K562 (cell line): ENCODE results near the gene TECPR2. TPM values are rescaled to one million over a fixed set of nuclear protein-coding genes. Genes with fewer than 3 reads are reported as not detected.

Experiments used
- CAMTA2 ChIP-seq: fragments of 250-450 bp; sonication (Bioruptor Pico); conservative IDR thresholded peaks from 2 replicates; pipeline ENCODE4 v1.5.1; 2022
- CBX8 ChIP-seq: fragments of 200-600 bp; sonication (generic); IDR thresholded peaks from 2 replicates; pipeline ENCODE4 v1.6.1; 2012; ENCODE audit warnings: borderline replicate concordance, mixed run types, low read depth, mild to moderate bottlenecking, moderate library complexity, mixed read lengths, low read length, control low read depth, inconsistent platforms; ENCODE audit not compliant: poor library complexity, severe bottlenecking; ENCODE audit errors: extremely low read depth
- CXXC5 ChIP-seq: fragments of 250-450 bp; sonication (Bioruptor Pico); IDR thresholded peaks from 2 replicates; pipeline ENCODE4 v1.8.0; 2022; ENCODE audit warnings: inconsistent platforms, mild to moderate bottlenecking, moderate library complexity
- ETV1 ChIP-seq: fragments of 450-650 bp; conservative IDR thresholded peaks from 2 replicates; pipeline ENCODE4 v1.6.1; 2016; ENCODE audit warnings: missing genetic modification characterization, control low read depth, low read depth, missing compliant biosample characterization
- POLR2A ChIP-seq: fragments of 450-650 bp; conservative IDR thresholded peaks from 2 replicates; pipeline ENCODE4 v1.6.1; 2016
- PRMT5 ChIP-seq: sonication (generic); formaldehyde crosslinking; IDR thresholded peaks from 2 replicates; pipeline ENCODE4 v1.5.0; 2020; ENCODE audit warnings: missing genetic modification reagents
- PTBP1 ChIP-seq: fragments of 200-400 bp; formaldehyde crosslinking; IDR thresholded peaks from 2 replicates; pipeline ENCODE4 v1.6.1; 2017; ENCODE audit warnings: low read depth, low read length
- RBM39 ChIP-seq: fragments of 200-400 bp; formaldehyde crosslinking; optimal IDR thresholded peaks from 2 replicates; pipeline ENCODE3; 2018; ENCODE audit warnings: low read depth, low read length
- RERE ChIP-seq: sonication (generic); formaldehyde crosslinking; IDR thresholded peaks from 2 replicates; pipeline ENCODE4 v1.8.0; 2023; ENCODE audit warnings: missing genetic modification reagents, mild to moderate bottlenecking, borderline replicate concordance
- STAT6 ChIP-seq: sonication (generic); formaldehyde crosslinking; IDR thresholded peaks from 2 replicates; pipeline ENCODE4 v1.8.1; 2023; ENCODE audit warnings: mild to moderate bottlenecking, missing genetic modification reagents
- TGIF2 ChIP-seq: sonication (generic); formaldehyde crosslinking; IDR thresholded peaks from 2 replicates; pipeline ENCODE4 v1.8.1; 2022; ENCODE audit warnings: mild to moderate bottlenecking, missing genetic modification reagents, moderate library complexity
- U2AF2 ChIP-seq: fragments of 200-400 bp; formaldehyde crosslinking; optimal IDR thresholded peaks from 2 replicates; pipeline ENCODE3; 2017; ENCODE audit warnings: low read depth, mild to moderate bottlenecking, low read length
- ZBTB8A ChIP-seq: fragments of 450-650 bp; IDR thresholded peaks from 2 replicates; pipeline ENCODE4 v1.6.1; 2018; ENCODE audit warnings: mild to moderate bottlenecking, moderate library complexity; ENCODE audit not compliant: partially characterized antibody
- ZC3H11A ChIP-seq: IDR thresholded peaks from 2 replicates; pipeline ENCODE4 v1.6.1; 2012; ENCODE audit warnings: low read depth, low read length, improper control_type of control experiment
- ZFP91 ChIP-seq: sonication (generic); formaldehyde crosslinking; IDR thresholded peaks from 2 replicates; pipeline ENCODE4 v1.8.0; 2022; ENCODE audit warnings: mild to moderate bottlenecking, missing genetic modification reagents
- ZNF134 ChIP-seq: fragments of 250-450 bp; sonication (Bioruptor Pico); conservative IDR thresholded peaks from 2 replicates; pipeline ENCODE4 v1.4.0; 2020
- ZNF174 ChIP-seq: fragments of 250-450 bp; sonication (Bioruptor Pico); IDR thresholded peaks from 2 replicates; pipeline ENCODE4 v1.4.0; 2020; ENCODE audit warnings: mild to moderate bottlenecking
- ZNF655 ChIP-seq: fragments of 250-450 bp; sonication (Bioruptor Pico); IDR thresholded peaks from 2 replicates; pipeline ENCODE4 v1.5.0; 2021
- polyA plus RNA-seq, 8 experiments: library from polyadenylated mRNA; depleted of rRNA in 4 of 8; stranded (reverse) in 5 of 8; unstranded in 3 of 8; fragments of >200 nt; fragmentation: Nextera tagmentation in 2 of 8; fragmentation: Illumina TruSeq in 1 of 8; extraction: Ambion mirVana in 2 of 8; extraction: Trizol in 1 of 8; gene quantifications; 2 replicates each; pipeline versions ENCODE4 v1.2.1 to v1.2.3, GENCODE V29; 2011 to 2014; ENCODE audit warnings: inconsistent platforms in 1 of 8, missing spikeins in 1 of 8
- total RNA-seq, 7 experiments: library from RNA; depleted of rRNA in 6 of 7; stranded (reverse); fragments of >200 nt in 6 of 7; fragmentation: Illumina TruSeq in 2 of 7; extraction: Trizol in 2 of 7; gene quantifications; 2 replicates each; pipeline versions ENCODE4 v1.2.1 to v1.2.3, GENCODE V29; 2011 to 2021; ENCODE audit warnings: low replicate concordance in 1 of 7

Gene TECPR2
- total and polyA plus RNA-seq, 9 of the 15 experiments (the other 6 are each of a cell fraction or from before 2014, with no cell fraction given) = 0.04 to 3.0 (median 0.83) TPM

- TF ChIP-seq ZNF655 = no peak
- TF ChIP-seq ETV1 = no peak
- no peak for TF ChIP-seq PRMT5
- TF ChIP-seq ZNF174 (CRISPR knock-in tag) = no peak
- no peak for TF ChIP-seq RERE
- TF ChIP-seq ZFP91 (CRISPR knock-in tag) = no peak
- TF ChIP-seq U2AF2 = no peak
- TF ChIP-seq ZC3H11A = no peak
- no peak for TF ChIP-seq PTBP1
- no peak for TF ChIP-seq ZBTB8A
- no peak for TF ChIP-seq ZNF134 (CRISPR knock-in tag)
- no peak for TF ChIP-seq CXXC5 (CRISPR knock-in tag)
- no peak for TF ChIP-seq STAT6 (CRISPR knock-in tag)
- TF ChIP-seq CBX8 = no peak
- 0 out of 2 replicates have a peak, but pooled peaks have one; percentile 58 for TF ChIP-seq POLR2A
- no peak for TF ChIP-seq TGIF2 (CRISPR knock-in tag)
- no peak for TF ChIP-seq CAMTA2 (CRISPR knock-in tag)
- TF ChIP-seq RBM39 = no peak
These were observed 145.7 kb downstream of the TECPR2 start (continued) for GRCh38 chr14:102508410-102508773.
